K562 (cell line): ENCODE data around the gene CRADD. TPM values are rescaled to one million over a fixed set of nuclear protein-coding genes. Genes with fewer than 3 reads are reported as not detected.

Experiments
- ATAC-seq: fragments of 200-7000 bp; cut with Tn5 transposase; 3 replicates; pipeline ENCODE4 v1.9.1; 2020; ENCODE audit warnings: moderate library complexity
- BruUV-seq: library from RNA; stranded (reverse); fragments of 400-500 nt; replicated peaks from 2 replicates; lab custom pipeline; 2021; lab: Mats Ljungman, UMichigan
- CTCF ChIA-PET: fragments of 300-600 bp; formaldehyde crosslinking; extraction: SDS; loops from one replicate; lab custom pipeline; 2021; ENCODE audit warnings: low intra/inter-chr PET ratio; lab: Yijun Ruan, JAX
- POLR2A ChIA-PET: fragments of 300-600, 350-650 bp; sonication (Branson Sonifier 250); formaldehyde crosslinking; extraction: SDS; loops from one replicate; lab custom pipeline; 2021; ENCODE audit warnings: antibody characterized with exemption, inconsistent platforms; lab: Yijun Ruan, JAX
- DNase-seq, 4 experiments: peaks; one replicate each; pipeline versions ENCODE4 v3.0.0 to v3.0.0-alpha.2; 2011 to 2018; ENCODE audit warnings: low spot score in 3 of 4, mixed read lengths in 3 of 4; ENCODE audit errors: extremely low read depth in 1 of 4
- FAIRE-seq: peaks from 2 replicates; lab custom pipeline; 2011; peaks lifted over from hg19 to GRCh38; lab: Jason Lieb, UNC
- H2AFZ ChIP-seq: 2 replicates; pipeline ENCODE4 v1.6.0; 2011; ENCODE audit warnings: low read depth, low read length, control low read depth, inconsistent platforms
- H3K27ac ChIP-seq: fragments of 200-600 bp; 3 replicates; pipeline ENCODE4 v1.8.0; 2011; ENCODE audit warnings: low read depth, mild to moderate bottlenecking, control low read depth, inconsistent platforms, low read length, moderate library complexity, mixed read lengths; ENCODE audit errors: extremely low read depth
- H3K27me3 ChIP-seq, 2 experiments: fragments of 300-600 bp in 1 of 2; 2 replicates in 1 of 2; 3 replicates in 1 of 2; pipeline versions ENCODE4 v1.6.0 to v1.8.0; 2011; ENCODE audit warnings: inconsistent platforms in 2 of 2, low read length in 2 of 2, mild to moderate bottlenecking in 1 of 2, mixed read lengths in 1 of 2, moderate library complexity in 1 of 2; ENCODE audit not compliant: control insufficient read depth in 2 of 2, insufficient read depth in 2 of 2
- H3K36me3 ChIP-seq: fragments of 300-600 bp; 3 replicates; pipeline ENCODE4 v1.8.0; 2011; ENCODE audit warnings: mild to moderate bottlenecking, low read length, inconsistent platforms; ENCODE audit not compliant: control insufficient read depth, insufficient read depth
- H3K4me1 ChIP-seq, 2 experiments: fragments of 200-600 bp in 1 of 2; replicated peaks in 1 of 2; 2 replicates in 1 of 2; 3 replicates in 1 of 2; pipeline versions ENCODE4 v1.5.1 to v1.8.0; 2011; ENCODE audit warnings: inconsistent platforms in 2 of 2, low read length in 2 of 2, mild to moderate bottlenecking in 1 of 2, mixed read lengths in 1 of 2, moderate library complexity in 1 of 2; ENCODE audit not compliant: control insufficient read depth in 2 of 2, insufficient read depth in 2 of 2
- H3K4me2 ChIP-seq: 2 replicates; pipeline ENCODE4 v1.6.1; 2011; ENCODE audit warnings: low read length, control low read depth, inconsistent platforms, mixed read lengths; ENCODE audit not compliant: insufficient read depth
- H3K4me3 ChIP-seq: fragments of 200-600 bp; sonication (generic), shearing (Covaris generic); 2 replicates; pipeline ENCODE4 v1.5.1; 2016; ENCODE audit warnings: control low read depth, inconsistent platforms
- H3K79me2 ChIP-seq: fragments of 200-600 bp; 3 replicates; pipeline ENCODE4 v1.8.0; 2011; ENCODE audit warnings: low read length, inconsistent platforms; ENCODE audit not compliant: control insufficient read depth, insufficient read depth
- H3K9ac ChIP-seq, 2 experiments: 2 replicates each; pipeline versions ENCODE4 v1.6.0 to v1.6.1; 2011; ENCODE audit warnings: low read depth in 2 of 2, low read length in 2 of 2, control low read depth in 1 of 2, inconsistent platforms in 1 of 2, mild to moderate bottlenecking in 1 of 2, mixed read lengths in 1 of 2; ENCODE audit not compliant: insufficient read depth in 1 of 2
- H3K9me1 ChIP-seq: one replicate; pipeline ENCODE4 v1.6.0; 2011; ENCODE audit warnings: inconsistent platforms, mild to moderate bottlenecking, low read length, moderate library complexity; ENCODE audit not compliant: control insufficient read depth, insufficient read depth
- H3K9me3 ChIP-seq: replicated peaks from 2 replicates; pipeline ENCODE4 v1.5.1; 2011; ENCODE audit warnings: low read depth, low read length, inconsistent platforms; ENCODE audit not compliant: control insufficient read depth, insufficient read depth
- H4K20me1 ChIP-seq: replicated peaks from 2 replicates; pipeline ENCODE4 v1.6.1; 2011; ENCODE audit warnings: low read length, inconsistent platforms, mixed read lengths; ENCODE audit not compliant: control insufficient read depth, insufficient read depth
- FOSL1 ChIP-seq: fragments of 200-800 bp; sonication (Bioruptor generic); conservative IDR thresholded peaks from 2 replicates; pipeline ENCODE4 v1.6.1; 2016; ENCODE audit warnings: missing genetic modification characterization, missing compliant biosample characterization
- HIVEP1 ChIP-seq: fragments of 250-450 bp; sonication (Bioruptor Pico); IDR thresholded peaks from 2 replicates; pipeline ENCODE4 v1.4.0; 2020; ENCODE audit warnings: mild to moderate bottlenecking
- ILF3 ChIP-seq: fragments of 450-650 bp; IDR thresholded peaks from 2 replicates; pipeline ENCODE4 v1.6.1; 2018; ENCODE audit warnings: antibody characterized with exemption, mild to moderate bottlenecking, moderate library complexity, borderline replicate concordance
- MEF2D ChIP-seq: conservative IDR thresholded peaks from 2 replicates; pipeline ENCODE4 v1.6.1; 2016; ENCODE audit warnings: low read depth, missing genetic modification characterization, missing compliant biosample characterization
- MEIS2 ChIP-seq: fragments of 450-650 bp; IDR thresholded peaks from 2 replicates; pipeline ENCODE4 v1.6.1; 2014; ENCODE audit warnings: mild to moderate bottlenecking; ENCODE audit not compliant: partially characterized antibody
- MYBL2 ChIP-seq, 2 experiments: fragments of 450-650 bp in 1 of 2; sonication (generic) in 1 of 2; formaldehyde crosslinking in 1 of 2; IDR thresholded peaks; 2 replicates each; pipeline versions ENCODE4 v1.6.1 to v1.8.1; 2017 to 2022; ENCODE audit warnings: borderline replicate concordance in 1 of 2, inconsistent platforms in 1 of 2, low read depth in 1 of 2, mild to moderate bottlenecking in 1 of 2, missing genetic modification reagents in 1 of 2, moderate library complexity in 1 of 2
- NFIC ChIP-seq: fragments of 450-650 bp; IDR thresholded peaks from 2 replicates; pipeline ENCODE4 v1.6.1; 2017; ENCODE audit warnings: mild to moderate bottlenecking, inconsistent platforms
- SNRNP70 ChIP-seq: fragments of 200-400 bp; formaldehyde crosslinking; optimal IDR thresholded peaks from 2 replicates; pipeline ENCODE3; 2017; ENCODE audit warnings: low read depth, low read length
- STAT5A ChIP-seq: IDR thresholded peaks from 2 replicates; pipeline ENCODE4 v1.6.1; 2012; ENCODE audit warnings: low read length, inconsistent platforms, borderline replicate concordance
- WHSC1 ChIP-seq: IDR thresholded peaks from one replicate; pipeline ENCODE4 v1.6.1; 2012; ENCODE audit warnings: low read length, control low read depth, inconsistent platforms
- ZFP30 ChIP-seq: fragments of 250-450 bp; sonication (Bioruptor Pico); IDR thresholded peaks from 2 replicates; pipeline ENCODE4 v1.8.0; 2022; ENCODE audit warnings: moderate library complexity, mild to moderate bottlenecking, inconsistent platforms, borderline replicate concordance
- WGBS: fragments of 100-300 bp; shearing (Covaris generic); methylation state at CpG from one replicate; pipeline ENCODE4 v1.1.6; 2016; ENCODE audit warnings: low coverage, mixed read lengths; ENCODE audit not compliant: insufficient coverage; ENCODE audit errors: missing lambda C conversion rate; 5-methylcytosine and 5-hydroxymethylcytosine counted together
- in situ Hi-C: fragments of 300-500 bp; cut with MboI; formaldehyde crosslinking; loops from 4 replicates; pipeline ENCODE4 v1.15.0; 2018; ENCODE audit warnings: inconsistent platforms, mixed read lengths
- intact Hi-C: fragments of 100-400 bp; cut with micrococcal nuclease; formaldehyde crosslinking; loops from 2 replicates; pipeline ENCODE4 v1.14.2; 2022
- polyA plus RNA-seq, 8 experiments: library from polyadenylated mRNA; depleted of rRNA in 4 of 8; stranded (reverse) in 5 of 8; unstranded in 3 of 8; fragments of >200 nt; fragmentation: Nextera tagmentation in 2 of 8; fragmentation: Illumina TruSeq in 1 of 8; extraction: Ambion mirVana in 2 of 8; extraction: Trizol in 1 of 8; gene quantifications; 2 replicates each; pipeline versions ENCODE4 v1.2.1 to v1.2.3, GENCODE V29; 2011 to 2014; ENCODE audit warnings: inconsistent platforms in 1 of 8, missing spikeins in 1 of 8
- total RNA-seq, 7 experiments: library from RNA; depleted of rRNA in 6 of 7; stranded (reverse); fragments of >200 nt in 6 of 7; fragmentation: Illumina TruSeq in 2 of 7; extraction: Trizol in 2 of 7; gene quantifications; 2 replicates each; pipeline versions ENCODE4 v1.2.1 to v1.2.3, GENCODE V29; 2011 to 2021; ENCODE audit warnings: low replicate concordance in 1 of 7
- TF ChIP-seq, protein P1 (sequence below): sonication (generic); formaldehyde crosslinking; IDR thresholded peaks from 2 replicates; pipeline ENCODE4 v1.8.1; 2022; ENCODE audit warnings: missing genetic modification reagents

CRADD gene
- total and polyA plus RNA-seq, 9 of the 15 experiments (the other 6 are each of a cell fraction or from before 2014, with no cell fraction given): 20.5 to 41.1 (median 25.9) TPM

GRCh38 chr12:93857279-93857938, 180.2 kb downstream of the CRADD start (continued):
- TF ChIP-seq STAT5A: no peak
- TF ChIP-seq MYBL2 (IDR thresholded peaks at IDR 0.05; ENCODE audit: low read depth): no peak
- no peak for TF ChIP-seq MYBL2 (CRISPR knock-in tag; IDR thresholded peaks at IDR 0.05; ENCODE audit: borderline replicate concordance)
- TF ChIP-seq SNRNP70: no peak
- no peak for TF ChIP-seq ILF3
- TF ChIP-seq, protein P1, sequence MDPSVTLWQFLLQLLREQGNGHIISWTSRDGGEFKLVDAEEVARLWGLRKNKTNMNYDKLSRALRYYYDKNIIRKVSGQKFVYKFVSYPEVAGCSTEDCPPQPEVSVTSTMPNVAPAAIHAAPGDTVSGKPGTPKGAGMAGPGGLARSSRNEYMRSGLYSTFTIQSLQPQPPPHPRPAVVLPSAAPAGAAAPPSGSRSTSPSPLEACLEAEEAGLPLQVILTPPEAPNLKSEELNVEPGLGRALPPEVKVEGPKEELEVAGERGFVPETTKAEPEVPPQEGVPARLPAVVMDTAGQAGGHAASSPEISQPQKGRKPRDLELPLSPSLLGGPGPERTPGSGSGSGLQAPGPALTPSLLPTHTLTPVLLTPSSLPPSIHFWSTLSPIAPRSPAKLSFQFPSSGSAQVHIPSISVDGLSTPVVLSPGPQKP (CRISPR knock-in tag): no peak
- no peak for TF ChIP-seq ZFP30 (CRISPR knock-in tag)
- no peak for TF ChIP-seq FOSL1 (tag)
- TF ChIP-seq, all 486 proteins: peak for 0

DNA sequence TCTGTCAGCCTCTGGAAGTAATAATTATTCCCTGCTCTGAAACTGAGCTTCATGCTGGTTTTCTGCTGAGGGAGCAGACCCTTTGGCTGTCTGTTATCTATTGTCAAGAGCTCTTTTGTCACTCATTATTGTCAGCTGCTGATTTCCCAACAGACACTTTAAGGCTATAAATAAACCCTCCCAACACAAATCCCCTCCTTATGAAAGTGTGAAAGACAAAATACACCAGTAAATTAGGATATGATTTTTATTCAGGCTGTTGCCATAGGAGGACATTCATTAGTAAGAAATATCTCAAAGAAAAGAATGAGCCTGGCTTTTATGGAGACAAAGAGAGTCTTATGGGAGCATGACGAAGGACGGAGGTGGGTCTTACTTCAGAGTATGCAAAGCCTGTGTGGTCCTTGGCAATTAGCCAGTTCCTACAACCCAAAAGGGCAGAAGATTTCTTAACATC, 180.8 kb downstream of the CRADD start:
- Histone ChIP-seq H3K4me1 (peaks cover 2 to 5% of the 10 kb centered on the region in 2 experiments; a peak in 4 of 5 replicates), H3K27me3 (no peaks in the 10 kb centered on the region), H3K27ac (no peak overlapping the region), H3K79me2 (no peaks in the 10 kb centered on the region), H3K9me1 (no peaks in the 10 kb centered on the region), H3K4me3 (no peak overlapping the region), H3K9ac (no peak overlapping the region), H3K4me2 (no peak overlapping the region), H3K36me3 (no peaks in the 10 kb centered on the region), H2AFZ (no peak overlapping the region), H4K20me1 (no peaks in the 10 kb centered on the region)
- in situ Hi-C loops (no loop called here), intact Hi-C loops (no loop called here)
- WGBS: 94% methylated on average over 2 of the region's 2 CpGs
- DNase-seq (no peak), ATAC-seq (no peak), FAIRE-seq (no peak)
- BruUV-seq: no TSS peak
- POLR2A ChIA-PET: no interaction called here
- CTCF ChIA-PET: no interaction called here
- TF ChIP-seq HIVEP1 (CRISPR knock-in tag) (no peak), NFIC (peak; percentile 65; the same call in 1 of the 2 replicates), MEF2D (tag) (0 out of 2 replicates have a peak, but pooled peaks have one; percentile 40), WHSC1 (no peak), MEIS2 (peak; percentile 24)
- TF ChIP-seq, all 486 proteins: peak for 3
- H3K9me3 ChIP-seq: no peaks in the 10 kb centered on the region
